ENCODE results near the gene SDC3. TPM values are rescaled to one million over a fixed set of nuclear protein-coding genes. Genes with fewer than 3 reads are reported as not detected.

The SDC3 gene
- total and polyA plus RNA-seq, 2 of the 8 experiments (the other 6 are each of a cell fraction or from before 2014, with no cell fraction given), result 7.0 to 27.0 TPM

DNA sequence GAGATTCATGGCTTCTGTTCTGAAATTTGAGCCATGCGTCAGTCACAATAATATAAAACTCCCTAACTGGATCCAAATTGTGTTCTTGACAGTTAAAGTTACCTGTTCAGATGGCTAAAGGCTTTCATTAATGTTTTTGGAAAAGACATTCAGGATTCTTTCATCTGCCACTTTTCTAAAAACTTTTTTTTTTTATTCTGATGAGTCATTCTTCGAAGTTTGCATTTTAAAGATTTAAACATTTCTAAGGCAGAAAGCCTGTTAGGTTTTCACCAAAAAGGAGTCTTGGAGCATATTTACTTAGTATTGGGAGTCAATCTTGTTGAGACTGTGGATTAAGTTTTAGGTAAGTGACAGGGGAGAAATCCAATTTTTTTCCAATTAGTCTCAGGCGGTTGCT is 18.9 kb upstream of the SDC3 start:
- Histone ChIP-seq H3K4ac (replicated peaks; ENCODE audit: insufficient read length, low read depth, low read length) (no peak overlapping the region), H4K8ac (ENCODE audit: extremely low read depth, insufficient read depth, low read length) (no peak overlapping the region), H2BK120ac (replicated peaks; ENCODE audit: low read depth, low read length) (no peak overlapping the region), H2BK15ac (ENCODE audit: low read length) (no peak overlapping the region), H3K79me1 (ENCODE audit: low read depth, low read length) (no peaks in the 10 kb centered on the region), H3K18ac (ENCODE audit: extremely low read depth, low read length) (no peak overlapping the region), H2AK5ac (ENCODE audit: low read depth, low read length) (no peak overlapping the region), H4K20me1 (replicated peaks in 1 of 2; ENCODE audit: control insufficient read depth in 1 of 2, insufficient read depth in 2 of 2, low read length in 2 of 2) (no peaks in the 10 kb centered on the region), H3K4me3 (ENCODE audit: extremely low read depth in 1 of 4, insufficient read depth in 2 of 4, low read depth in 3 of 4, low read length in 4 of 4) (no peak overlapping the region), H3K36me3 (ENCODE audit: control insufficient read depth in 2 of 4, insufficient read depth in 4 of 4, low read length in 3 of 4) (peaks cover 0 to 5% (median 0%) of the 10 kb centered on the region in 4 experiments; a peak in 1 of 8 replicates), H2BK20ac (ENCODE audit: low read length) (no peak overlapping the region), H2BK12ac (ENCODE audit: low read depth, low read length) (no peak overlapping the region), H3K23me2 (ENCODE audit: low read depth, low read length) (no peaks in the 10 kb centered on the region), H3K4me1 (replicated peaks in 1 of 4; ENCODE audit: control insufficient read depth in 3 of 4, insufficient read depth in 4 of 4, low read length in 3 of 4) (no peaks in the 10 kb centered on the region), H3K4me2 (ENCODE audit: insufficient read depth in 1 of 2, low read depth in 2 of 2, low read length in 2 of 2) (no peak overlapping the region), H4K91ac (replicated peaks; ENCODE audit: insufficient read length, low read length) (no peak overlapping the region), H3K56ac (replicated peaks; ENCODE audit: insufficient read length, low read depth, low read length) (no peak overlapping the region), H3K27ac (ENCODE audit: low read depth, low read length) (no peak overlapping the region), H3K14ac (ENCODE audit: insufficient read length) (no peak overlapping the region), H3K9ac (replicated peaks in 1 of 4; ENCODE audit: extremely low read depth in 1 of 4, low read depth in 3 of 4, low read length in 3 of 4) (no peak overlapping the region), H2BK5ac (ENCODE audit: low read depth, low read length) (no peak overlapping the region), H4K5ac (ENCODE audit: insufficient read length, low read depth, low read length) (no peak overlapping the region), H3K23ac (ENCODE audit: insufficient read length) (no peak overlapping the region), H3K79me2 (ENCODE audit: control insufficient read depth in 1 of 2, insufficient read depth in 2 of 2, low read length in 2 of 2) (no peaks in the 10 kb centered on the region), H3K9me3 (ENCODE audit: insufficient read depth in 2 of 2, low read depth in 1 of 2, low read length in 1 of 2) (no peaks in the 10 kb centered on the region), H2AFZ (ENCODE audit: low read length) (no peak overlapping the region), H3K27me3 (replicated peaks in 1 of 4; ENCODE audit: control insufficient read depth in 3 of 4, extremely low read depth in 1 of 4, insufficient read depth in 3 of 4, low read length in 3 of 4) (no peaks in the 10 kb centered on the region)
- ChIA-PET POLR2A (ENCODE audit: partially characterized antibody) (interaction anchor here (5.3 kb wide), 1 partner anchor 13 kb away, joined by 16 read pairs; no protein-coding TSS in a partner anchor), CTCF (ENCODE audit: partially characterized antibody) (interaction anchor here (0.6 to 27.2 kb wide), 5 partner anchors 8 to 280 kb away, joined by 3 to 1519 read pairs (median 47); no protein-coding TSS in a partner anchor)
- FAIRE-seq, result no peak
- no peak for TF ChIP-seq EZH2 (IDR thresholded peaks at IDR 0.05; ENCODE audit: low read depth, low read length, severe bottlenecking)
- no peak for TF ChIP-seq SAP30 (IDR thresholded peaks at IDR 0.05; ENCODE audit: insufficient read depth, insufficient replicate concordance, low read length)
- no peak for TF ChIP-seq PHF8 (conservative IDR thresholded peaks at IDR 0.05; ENCODE audit: low read depth, low read length)
- no peak for TF ChIP-seq SUZ12 (IDR thresholded peaks at IDR 0.05; ENCODE audit: low read length)
- 88% methylated on average over 3 of the region's 3 CpGs; no CpG with 5 or more reads in 1 of the 2 experiments for WGBS, 2 experiments (ENCODE audit: extremely low coverage in 1 of 2, insufficient coverage in 1 of 2, insufficient read length in 1 of 2, insufficient replicate concordance in 2 of 2, low coverage in 1 of 2, low lambda C conversion rate in 2 of 2, missing lambda C conversion rate in 1 of 2)
- DNase-seq (ENCODE audit: low read depth in 1 of 2, low spot score in 2 of 2), result no peak
